ENCODE data around the gene CDKN3. TPM values are rescaled to one million over a fixed set of nuclear protein-coding genes. Genes with fewer than 3 reads are reported as not detected.
"Not testable (repeated sequence)": the region's sequence is repeated elsewhere in the genome, so short reads cannot be mapped to it uniquely, and the experiment has no call there.

The CDKN3 gene
- total RNA-seq, 1 donor from 2014 or later, result 10.3 TPM

GRCh38 chr14:54427871-54428270, 31.1 kb downstream of the CDKN3 start:
- TF ChIP-seq CTCF (IDR thresholded peaks at IDR 0.05; ENCODE audit: unreplicated experiment), result no peak
- H3K9me3 Mint-ChIP-seq, result no peaks in the 10 kb centered on the region
- H3K36me3 Mint-ChIP-seq, result peaks cover 22% of the 10 kb centered on the region
- no peak overlapping the region for H3K27ac Mint-ChIP-seq
- H3K4me1 Mint-ChIP-seq, result peaks cover 7% of the 10 kb centered on the region
- DNase-seq (ENCODE audit: low spot score in 2 of 2, unreplicated experiment in 2 of 2), result no peak
- no peaks in the 10 kb centered on the region for H3K27me3 Mint-ChIP-seq (ENCODE audit: low read depth)
- no peak overlapping the region for H3K4me3 Mint-ChIP-seq

GRCh38 chr14:54428527-54428926, 31.7 kb downstream of the CDKN3 start:
- H3K27ac Mint-ChIP-seq, result no peak overlapping the region
- H3K4me3 Mint-ChIP-seq, result no peak overlapping the region
- no peaks in the 10 kb centered on the region for H3K9me3 Mint-ChIP-seq
- TF ChIP-seq CTCF (IDR thresholded peaks at IDR 0.05; ENCODE audit: unreplicated experiment), result no peak
- H3K36me3 Mint-ChIP-seq, result peaks cover 24% of the 10 kb centered on the region
- no peak for DNase-seq (ENCODE audit: low spot score in 2 of 2, unreplicated experiment in 2 of 2)
- H3K27me3 Mint-ChIP-seq (ENCODE audit: low read depth), result no peaks in the 10 kb centered on the region
- peaks cover 12% of the 10 kb centered on the region for H3K4me1 Mint-ChIP-seq

GRCh38 chr14:54435500-54435981, 38.7 kb downstream of the CDKN3 start:
- H3K36me3 Mint-ChIP-seq, result peaks cover 10% of the 10 kb centered on the region
- DNase-seq (ENCODE audit: low spot score in 2 of 2, unreplicated experiment in 2 of 2), result no peak
- no peak overlapping the region for H3K4me3 Mint-ChIP-seq
- peaks cover 45% of the 10 kb centered on the region for H3K4me1 Mint-ChIP-seq
- peak overlapping the region; percentile 13 for H3K27ac Mint-ChIP-seq
- no peaks in the 10 kb centered on the region for H3K27me3 Mint-ChIP-seq (ENCODE audit: low read depth)
- H3K9me3 Mint-ChIP-seq, result no peaks in the 10 kb centered on the region
- no peak for TF ChIP-seq CTCF (IDR thresholded peaks at IDR 0.05; ENCODE audit: unreplicated experiment)

GRCh38 chr14:54437954-54438353, 41.1 kb downstream of the CDKN3 start:
- H3K36me3 Mint-ChIP-seq; H3K27ac Mint-ChIP-seq; H3K27me3 Mint-ChIP-seq (ENCODE audit: low read depth); H3K4me3 Mint-ChIP-seq; H3K9me3 Mint-ChIP-seq; DNase-seq (ENCODE audit: low spot score in 2 of 2, unreplicated experiment in 2 of 2): not testable (repeated sequence)
- H3K4me1 Mint-ChIP-seq, result peaks cover 45% of the 10 kb centered on the region

- Mint-ChIP-seq H3K4me1 (peaks cover 41% of the 10 kb centered on the region), H3K36me3 (peaks cover 8% of the 10 kb centered on the region), H3K27me3 (ENCODE audit: low read depth) (no peaks in the 10 kb centered on the region), H3K4me3 (no peak overlapping the region), H3K9me3 (no peaks in the 10 kb centered on the region), H3K27ac (peak overlapping the region; percentile 69)
- no peak for TF ChIP-seq CTCF (IDR thresholded peaks at IDR 0.05; ENCODE audit: unreplicated experiment)
- no peak for DNase-seq (ENCODE audit: low spot score in 2 of 2, unreplicated experiment in 2 of 2)
Observed at GRCh38 chr14:54438703-54439102, 41.9 kb downstream of the CDKN3 start.

- peaks cover 52% of the 10 kb centered on the region for H3K4me1 Mint-ChIP-seq
- no peak for TF ChIP-seq CTCF (IDR thresholded peaks at IDR 0.05; ENCODE audit: unreplicated experiment)
- H3K9me3 Mint-ChIP-seq, result no peaks in the 10 kb centered on the region
- H3K27me3 Mint-ChIP-seq (ENCODE audit: low read depth), result no peaks in the 10 kb centered on the region
- peak overlapping the region; percentile 76 for H3K4me3 Mint-ChIP-seq
- no peak for DNase-seq (ENCODE audit: low spot score in 2 of 2, unreplicated experiment in 2 of 2)
- H3K27ac Mint-ChIP-seq, result peak overlapping the region; percentile 89
- peaks cover 6% of the 10 kb centered on the region for H3K36me3 Mint-ChIP-seq
Observed at GRCh38 chr14:54440037-54440436, 43.2 kb downstream of the CDKN3 start.

Measured in mesothelial cell of epicardium (in vitro differentiated cells).